Astrocyte of the cerebellum (primary cell): ENCODE measurements around the gene ADGRF4.

Experiments
- DNase-seq: peaks from one replicate; pipeline ENCODE4 v3.0.0-alpha.2; 2011; ENCODE audit warnings: low read depth
- H3K4me3 ChIP-seq: 2 replicates; pipeline ENCODE4 v1.5.1; 2011; ENCODE audit warnings: mild to moderate bottlenecking, low read depth, low read length, moderate library complexity
- CTCF ChIP-seq: IDR thresholded peaks from 2 replicates; pipeline ENCODE4 v1.5.1; 2012; ENCODE audit warnings: low read length, low read depth, moderate library complexity, mild to moderate bottlenecking; ENCODE audit errors: missing control alignments
- in situ Hi-C: cut with HindIII; loops from 2 replicates; pipeline ENCODE4 v1.10.0; 2017; ENCODE audit warnings: low sequenced_read_pairs

The ADGRF4 gene

DNA sequence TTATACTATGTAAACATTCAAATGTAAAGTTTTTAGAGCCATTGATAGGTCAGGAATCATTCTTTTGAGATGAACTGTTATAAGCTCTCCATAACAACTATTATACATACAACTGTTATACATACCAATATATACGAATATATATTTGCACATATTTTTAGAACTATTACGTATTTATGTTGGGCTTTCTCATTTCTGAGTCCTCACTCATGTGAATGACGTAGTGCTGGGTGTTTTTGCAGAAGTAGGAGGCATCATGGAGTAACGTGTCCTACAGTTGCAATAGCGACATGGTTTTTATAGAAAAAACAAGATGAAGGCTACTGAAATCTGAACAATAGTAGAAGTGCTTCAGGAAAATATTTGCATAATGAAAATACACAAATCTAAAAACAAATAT is 36.4 kb upstream of the ADGRF4 start:
- in situ Hi-C loops: no loop called here
- DNase-seq: no peak
- TF ChIP-seq CTCF: no peak
- H3K4me3 ChIP-seq: no peak overlapping the region

DNA sequence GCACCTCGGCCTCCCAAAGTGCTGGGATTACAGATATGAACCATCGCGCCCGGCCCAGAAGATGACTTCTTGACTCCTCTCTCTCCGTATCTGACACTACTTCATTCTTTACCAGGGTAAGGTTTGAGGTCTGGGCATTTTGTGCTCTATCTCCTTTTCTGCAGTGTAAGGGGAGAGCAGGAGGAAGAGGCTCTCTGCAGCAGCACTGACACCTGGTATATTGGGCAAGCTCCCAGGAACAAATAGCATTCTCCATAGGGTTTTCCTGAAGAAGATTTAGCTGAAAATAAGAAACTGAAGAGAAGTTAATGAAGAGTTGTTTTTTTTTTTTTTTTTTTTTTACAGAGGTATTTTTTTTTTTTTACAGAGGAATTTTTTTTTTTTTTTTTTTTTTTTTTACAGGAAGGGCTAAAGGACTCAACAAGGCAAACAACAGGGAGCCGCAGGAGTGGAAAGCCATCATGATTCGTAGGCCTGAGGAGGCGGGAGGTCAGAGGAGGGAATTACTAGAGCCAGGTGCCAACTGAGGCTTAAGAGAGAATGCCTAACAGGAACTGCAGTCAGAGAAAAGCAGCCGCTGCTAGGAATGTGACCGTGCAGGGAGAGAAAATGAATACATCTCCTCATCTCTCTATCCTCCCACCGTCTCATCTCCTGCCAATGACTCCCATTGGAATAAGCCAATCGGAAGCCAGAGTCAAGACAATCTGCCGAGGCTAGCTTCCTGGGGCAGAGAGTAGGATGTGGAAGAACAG is 34.7 kb upstream of the ADGRF4 start:
- DNase-seq: no peak
- in situ Hi-C loops: no loop called here
- H3K4me3 ChIP-seq: no peak overlapping the region
- TF ChIP-seq CTCF: no peak

- DNase-seq: no peak
- TF ChIP-seq CTCF: no peak
- in situ Hi-C loops: no loop called here
- H3K4me3 ChIP-seq: no peak overlapping the region
Measured at GRCh38 chr6:47665112-47665511, 33.3 kb upstream of the ADGRF4 start.

DNA sequence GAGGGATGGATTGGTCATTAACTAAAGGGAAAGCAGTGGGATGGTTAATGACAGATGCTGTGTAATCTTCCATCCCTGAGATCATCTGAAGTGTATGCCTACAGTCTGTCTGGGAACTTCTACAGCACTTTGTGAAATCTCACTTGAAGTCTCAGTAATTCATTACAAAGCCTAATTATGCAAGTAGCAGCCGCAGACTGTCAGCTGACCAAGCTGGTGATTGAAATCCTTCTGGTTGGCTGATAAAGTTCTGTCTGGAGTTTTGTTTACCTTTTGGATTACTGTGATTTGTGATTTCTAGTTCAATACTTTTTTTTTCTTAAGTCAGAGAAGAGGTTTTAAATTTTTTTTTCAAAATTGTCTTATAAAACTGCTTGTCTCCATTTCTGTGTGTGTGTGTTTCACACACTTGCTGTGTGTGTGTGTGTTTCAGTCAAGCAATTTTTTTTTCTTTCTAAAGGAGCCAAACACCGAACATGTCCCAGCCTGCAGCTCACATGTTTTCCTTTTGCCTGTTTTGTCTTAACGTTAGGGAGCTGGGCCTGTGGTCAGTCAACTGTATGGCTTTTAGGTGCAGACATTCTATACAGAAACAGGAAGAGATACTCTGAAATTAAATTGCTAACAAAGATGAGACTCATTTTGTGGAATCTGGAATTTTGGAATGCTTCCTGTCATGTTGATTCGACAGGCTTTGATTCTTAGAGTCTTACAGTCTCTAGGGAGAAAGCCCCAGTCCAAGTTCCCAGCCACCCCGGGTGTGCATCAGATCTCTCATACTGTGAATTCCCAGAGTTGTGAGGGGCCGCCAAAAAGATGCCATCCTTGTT is 28.5 kb upstream of the ADGRF4 start:
- TF ChIP-seq CTCF: no peak
- DNase-seq: no peak
- no peak overlapping the region for H3K4me3 ChIP-seq
- in situ Hi-C loops: no loop called here

- TF ChIP-seq CTCF: no peak
- in situ Hi-C loops: no loop called here
- H3K4me3 ChIP-seq: no peak overlapping the region
- DNase-seq: no peak
Measured at GRCh38 chr6:47670851-47671250, 27.5 kb upstream of the ADGRF4 start.

DNA sequence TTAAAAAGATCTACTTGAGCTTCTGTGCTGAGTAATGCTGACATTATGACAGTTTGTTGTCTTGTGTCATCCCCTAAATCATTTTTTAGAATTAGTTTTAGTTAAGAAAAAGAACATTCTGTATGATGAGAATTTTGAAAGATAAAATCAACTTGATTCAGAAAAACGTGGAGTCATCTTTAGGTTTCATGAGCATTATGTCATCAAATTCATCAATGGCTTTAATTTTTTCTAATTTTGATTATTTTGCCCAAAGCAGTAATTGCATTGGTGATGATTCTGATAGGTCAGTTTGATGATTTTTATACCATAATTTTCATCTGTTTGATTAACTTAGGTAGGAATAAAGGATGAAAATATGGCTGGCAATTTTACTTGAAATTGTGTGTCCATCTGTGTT is 26.6 kb upstream of the ADGRF4 start:
- H3K4me3 ChIP-seq: no peak overlapping the region
- in situ Hi-C loops: no loop called here
- TF ChIP-seq CTCF: no peak
- DNase-seq: no peak
